Measurements from ENCODE around the gene KCNQ2.

DNA sequence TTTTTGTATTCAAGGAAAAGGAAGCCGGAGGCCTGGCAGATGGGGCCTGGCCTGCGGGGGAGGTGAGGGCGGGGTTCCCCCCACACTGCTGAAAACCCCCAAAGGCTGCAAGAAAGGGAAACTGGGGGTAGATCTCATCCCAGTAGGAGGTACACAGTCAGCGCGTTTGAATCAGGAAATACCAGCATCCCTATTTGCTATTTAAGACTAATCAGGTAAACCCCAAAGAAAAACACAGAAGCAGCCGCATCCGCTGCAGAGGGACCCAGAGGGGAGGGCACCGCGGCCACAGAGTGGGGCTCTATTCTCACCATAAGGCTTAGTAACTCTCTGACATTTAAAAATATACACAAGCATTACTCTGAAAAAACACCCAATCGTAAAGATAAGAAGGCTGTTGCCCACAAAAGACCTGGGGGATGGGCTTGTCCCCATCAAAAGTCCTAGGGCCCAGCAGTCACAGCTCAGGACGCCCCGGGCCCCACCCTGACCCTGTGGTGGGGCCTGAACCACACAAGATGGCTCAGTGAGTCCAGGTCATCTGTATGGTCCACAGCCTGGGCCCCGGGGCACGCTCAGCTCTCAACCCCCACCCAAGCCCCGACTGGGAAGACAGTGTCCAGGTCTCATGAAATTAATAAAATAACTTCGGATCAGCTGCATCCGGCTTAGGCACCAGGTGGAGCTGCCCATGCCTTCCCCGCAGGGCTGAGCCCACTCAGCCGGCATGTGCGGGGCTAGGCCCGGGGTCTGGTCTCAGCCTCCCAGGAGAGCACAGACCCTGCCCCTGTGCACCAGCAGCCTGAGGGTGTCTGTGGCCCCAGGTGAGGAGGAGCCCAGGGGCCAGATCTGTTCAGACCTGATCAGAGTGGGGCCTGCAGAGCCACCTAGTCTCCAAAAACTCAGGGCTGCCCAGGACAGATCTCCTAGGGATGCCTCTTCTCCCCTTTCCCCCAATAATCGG lies 31.0 kb downstream of the KCNQ2 start:
- TF ChIP-seq CTCF (IDR thresholded peaks at IDR 0.05): no peak
- no peak for TF ChIP-seq POLR2A (IDR thresholded peaks at IDR 0.05)
